Esophagus squamous epithelium (tissue), 4 donors: Measurements from ENCODE around the gene BTNL8.

ENCODE experiments used
- CTCF ChIP-seq, 6 experiments: fragments of 450-650 bp in 4 of 6; fragments of 200-600 bp in 2 of 6; sonication (generic) in 2 of 6; IDR thresholded peaks; one replicate each; pipeline ENCODE4 v1.5.1; 2016 to 2019; ENCODE audit warnings: antibody characterized with exemption in 6 of 6, mild to moderate bottlenecking in 4 of 6, moderate library complexity in 4 of 6
- POLR2A ChIP-seq, 4 donors: fragments of 450-650 bp; IDR thresholded peaks; one replicate each; pipeline ENCODE4 v1.6.1; 2017; ENCODE audit warnings: antibody characterized with exemption in 4 of 4, mild to moderate bottlenecking in 4 of 4, moderate library complexity in 3 of 4

GRCh38 chr5:180872419-180872818 lies 26.5 kb upstream of the BTNL8 start:
- no peak for TF ChIP-seq POLR2A (IDR thresholded peaks at IDR 0.05)
- no peak for TF ChIP-seq CTCF (IDR thresholded peaks at IDR 0.05)
